Esophagus muscularis mucosa (tissue), 3 donors: Measurements from ENCODE around the gene XPO4.

Source experiments
- POLR2A ChIP-seq: fragments of 450-650 bp; IDR thresholded peaks from one replicate; pipeline ENCODE4 v1.6.1; 2017; ENCODE audit warnings: antibody characterized with exemption, moderate library complexity, mild to moderate bottlenecking, low read depth
- POLR2AphosphoS5 ChIP-seq, 2 donors: sonication (generic); formaldehyde crosslinking; IDR thresholded peaks; one replicate each; pipeline ENCODE4 v1.6.1; 2017; ENCODE audit warnings: antibody characterized with exemption in 2 of 2
- TF ChIP-seq, protein P1 (sequence below), 3 experiments: fragments of 200-600 bp in 2 of 3; fragments of 450-650 bp in 1 of 3; sonication (generic) in 2 of 3; IDR thresholded peaks; one replicate each; pipeline ENCODE4 v1.5.1; 2017 to 2019; ENCODE audit warnings: antibody characterized with exemption in 3 of 3, mild to moderate bottlenecking in 2 of 3, moderate library complexity in 1 of 3

- TF ChIP-seq, protein P1, sequence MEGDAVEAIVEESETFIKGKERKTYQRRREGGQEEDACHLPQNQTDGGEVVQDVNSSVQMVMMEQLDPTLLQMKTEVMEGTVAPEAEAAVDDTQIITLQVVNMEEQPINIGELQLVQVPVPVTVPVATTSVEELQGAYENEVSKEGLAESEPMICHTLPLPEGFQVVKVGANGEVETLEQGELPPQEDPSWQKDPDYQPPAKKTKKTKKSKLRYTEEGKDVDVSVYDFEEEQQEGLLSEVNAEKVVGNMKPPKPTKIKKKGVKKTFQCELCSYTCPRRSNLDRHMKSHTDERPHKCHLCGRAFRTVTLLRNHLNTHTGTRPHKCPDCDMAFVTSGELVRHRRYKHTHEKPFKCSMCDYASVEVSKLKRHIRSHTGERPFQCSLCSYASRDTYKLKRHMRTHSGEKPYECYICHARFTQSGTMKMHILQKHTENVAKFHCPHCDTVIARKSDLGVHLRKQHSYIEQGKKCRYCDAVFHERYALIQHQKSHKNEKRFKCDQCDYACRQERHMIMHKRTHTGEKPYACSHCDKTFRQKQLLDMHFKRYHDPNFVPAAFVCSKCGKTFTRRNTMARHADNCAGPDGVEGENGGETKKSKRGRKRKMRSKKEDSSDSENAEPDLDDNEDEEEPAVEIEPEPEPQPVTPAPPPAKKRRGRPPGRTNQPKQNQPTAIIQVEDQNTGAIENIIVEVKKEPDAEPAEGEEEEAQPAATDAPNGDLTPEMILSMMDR (IDR thresholded peaks at IDR 0.05): no peak
- no peak for TF ChIP-seq POLR2A
- TF ChIP-seq POLR2AphosphoS5 (IDR thresholded peaks at IDR 0.05): no peak
These were observed 126.6 kb downstream of the XPO4 start for GRCh38 chr13:20775961-20776360.
